ENCODE data around the gene CKM.

CKM gene

DNA sequence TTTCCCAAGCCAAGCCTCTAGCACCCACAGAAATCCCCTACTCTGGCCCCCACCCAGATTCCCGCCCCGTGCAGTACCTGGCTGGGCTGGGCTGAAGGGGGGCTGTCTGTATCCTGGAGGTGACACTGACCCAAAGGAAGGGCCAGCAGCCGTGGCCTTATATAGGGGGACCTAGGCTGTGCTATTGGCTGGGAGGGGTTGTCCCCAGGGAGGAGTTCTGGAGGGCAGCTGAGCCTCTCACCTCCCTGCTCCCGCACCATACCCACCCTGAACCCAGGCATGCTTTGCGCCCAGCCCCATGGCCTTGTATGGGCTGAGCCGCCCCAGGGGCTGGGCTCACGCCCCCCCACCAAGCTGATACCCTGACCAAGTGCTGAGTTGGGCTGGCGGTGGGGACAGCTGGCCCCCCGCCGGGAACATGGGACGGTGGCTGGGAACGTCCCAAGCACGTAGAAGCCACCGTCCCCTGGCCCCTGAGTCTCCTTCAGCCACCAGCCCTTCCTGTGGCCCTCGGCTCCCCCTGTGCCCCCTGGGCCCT, at the start of gene CKM:
Gene CKM (minus strand): TSS at position 132 of the 538 bp plus-strand sequence. CDS start 3,162 bp downstream, outside the sequence.
- DNase-seq: no peak

DNA sequence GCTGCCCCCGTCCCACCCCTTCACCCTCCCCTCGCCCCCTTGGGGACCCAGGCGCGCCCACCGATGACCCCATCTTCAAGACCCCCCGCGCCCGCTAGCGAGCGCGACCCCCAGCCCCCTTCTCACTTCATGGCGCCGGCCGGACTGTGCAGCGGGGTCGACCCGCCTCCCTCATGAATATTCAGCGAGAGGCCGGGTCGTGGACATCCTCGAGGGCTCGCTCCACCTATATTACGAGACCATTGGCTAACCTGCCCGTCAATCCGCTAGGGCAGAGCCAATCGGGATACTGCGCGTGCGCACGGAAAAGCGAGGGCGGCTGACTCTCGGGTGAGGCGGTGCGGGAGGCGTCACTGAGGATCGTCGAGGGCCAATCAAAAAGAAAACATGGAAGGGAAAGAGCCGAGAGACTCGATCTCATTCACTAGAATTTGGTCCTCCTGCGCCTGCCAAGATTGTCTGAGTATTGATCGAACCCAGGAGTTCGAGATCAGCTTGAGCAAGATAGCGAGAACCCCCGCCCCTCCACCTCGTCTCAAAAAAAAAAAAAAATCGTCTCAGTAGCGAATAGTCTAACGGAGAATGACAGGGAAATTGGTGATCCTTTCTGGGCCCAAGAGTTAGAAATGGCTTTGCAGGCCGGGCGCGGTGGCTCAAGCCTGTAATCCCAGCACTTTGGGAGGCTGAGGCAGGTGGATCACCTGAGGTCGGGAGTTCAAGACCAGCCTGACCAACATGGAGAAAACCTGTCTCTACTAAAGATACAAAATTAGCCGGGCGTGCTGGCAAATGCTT, 47.9 kb upstream of the CKM start, which contains the start of gene ERCC2:
Gene ERCC2 (minus strand): TSS at position 164 of the 795 bp plus-strand sequence. CDS start 33 bp downstream, at position 131.
- peak; percentile 96 for DNase-seq

DNA sequence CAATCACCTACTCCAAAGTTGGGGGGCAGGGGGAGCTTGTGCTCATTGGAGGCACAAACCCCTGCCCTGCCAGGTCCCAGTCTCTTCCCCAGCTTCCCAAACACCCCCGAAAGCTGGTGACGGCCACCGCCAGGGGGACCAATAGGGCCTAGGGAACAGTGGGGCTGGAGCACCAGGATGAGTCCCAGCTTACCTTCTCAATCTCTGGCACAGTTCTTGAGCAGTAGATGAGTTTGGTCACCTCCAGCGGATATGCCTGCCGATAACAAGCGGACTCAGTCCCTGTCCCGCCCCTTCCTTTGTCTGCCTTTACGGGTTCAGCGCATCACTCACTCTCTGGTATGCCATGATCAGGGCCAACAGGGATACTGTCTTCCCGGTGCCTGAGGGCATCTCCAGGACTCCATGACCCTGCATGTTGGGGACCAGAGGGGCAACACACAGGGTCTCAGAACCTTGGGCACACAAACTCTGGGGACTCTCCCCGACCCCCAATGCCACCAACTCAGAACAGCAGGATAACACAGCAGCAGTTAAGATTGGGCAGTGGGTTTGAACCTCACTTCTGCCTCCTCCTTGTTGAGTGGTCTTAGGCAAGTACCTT, 46.2 kb upstream of the CKM start:
- no peak for DNase-seq

DNA sequence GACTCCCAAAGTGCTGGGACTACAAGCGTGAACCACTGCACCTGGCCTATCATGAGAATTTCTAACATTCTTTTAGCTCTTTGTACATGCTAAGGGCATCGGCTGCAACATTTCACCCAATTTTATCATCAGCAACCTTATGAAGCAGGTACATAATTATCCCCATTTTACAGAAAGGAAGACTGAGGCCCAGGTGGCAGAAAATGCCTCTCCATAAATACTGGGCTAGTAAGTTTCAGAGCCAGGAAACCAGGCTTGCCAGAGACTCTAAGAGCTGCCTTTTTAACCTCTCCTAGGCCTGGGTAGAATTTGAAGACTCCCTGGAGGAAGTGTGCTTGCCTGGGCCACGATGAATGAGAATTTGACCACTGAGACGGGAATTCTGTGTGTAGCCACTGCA, 45.5 kb upstream of the CKM start:
- DNase-seq: no peak

DNA sequence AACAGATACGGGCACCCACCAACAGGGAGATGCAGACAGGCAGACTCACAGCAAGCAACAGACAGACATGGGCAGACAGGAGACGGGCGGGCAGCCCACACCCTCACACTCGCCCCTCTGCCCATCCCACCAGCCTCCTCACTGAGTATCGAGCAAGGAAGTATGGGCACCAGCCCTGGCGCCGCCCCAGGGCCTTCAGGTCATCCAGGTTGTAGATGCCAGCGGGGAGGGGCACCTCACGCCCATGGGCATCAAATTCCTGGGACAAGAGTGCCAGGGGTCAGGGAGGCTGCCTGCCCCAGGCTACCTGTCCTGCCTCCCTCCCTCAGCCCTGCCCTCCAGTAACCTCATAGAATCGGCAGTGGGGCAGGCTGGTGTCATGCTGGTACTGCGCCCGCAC, 42.0 kb upstream of the CKM start:
- no peak for DNase-seq

DNA sequence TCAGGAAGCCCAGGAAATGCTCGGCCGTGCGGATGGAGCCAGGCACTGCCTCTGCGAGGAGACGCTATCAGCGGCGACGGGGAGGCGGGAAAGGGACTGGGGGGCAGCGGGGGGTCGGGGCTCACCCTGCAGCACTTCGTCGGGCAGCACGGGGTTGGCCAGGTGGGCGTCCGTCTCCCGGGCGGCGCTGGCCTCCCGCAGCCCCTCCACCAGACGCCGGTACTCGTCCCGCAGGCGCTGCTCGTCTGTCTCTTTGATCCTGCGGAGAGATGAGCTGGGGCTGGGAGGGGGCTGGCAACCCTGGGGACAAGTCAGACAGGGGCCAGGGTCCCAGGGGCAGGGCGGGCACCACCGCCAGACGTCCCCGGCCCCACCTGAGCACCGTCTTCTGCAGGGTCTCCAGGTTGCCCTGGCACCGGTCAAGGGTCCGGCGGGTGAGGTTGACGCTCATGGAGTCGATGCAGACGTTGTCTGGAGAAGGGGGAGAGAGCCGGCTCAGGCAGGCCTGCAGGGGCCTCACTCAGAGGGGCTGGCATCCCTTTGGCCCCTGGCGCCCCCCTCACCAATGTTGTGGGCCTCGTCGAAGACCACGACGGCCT, 41.3 kb upstream of the CKM start:
- no peak for DNase-seq

DNA sequence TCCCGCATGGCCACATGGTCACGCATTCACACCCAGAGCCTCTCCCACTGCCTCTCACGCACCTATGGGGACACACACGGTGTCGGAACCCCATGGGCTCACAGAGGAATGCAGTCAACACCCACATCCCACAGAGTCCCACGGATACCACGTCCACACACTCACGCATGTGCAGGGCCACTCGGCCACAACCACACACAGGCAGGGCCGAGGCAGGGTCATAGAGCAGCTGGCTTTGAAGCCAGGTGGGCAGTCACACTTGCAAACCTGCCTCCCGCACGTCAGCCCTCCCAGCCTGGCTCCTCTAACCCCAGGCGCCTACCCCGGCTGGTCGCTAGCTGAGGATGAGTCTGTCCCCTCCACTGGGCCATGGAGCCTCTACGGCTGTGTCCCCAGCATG, 39.6 kb upstream of the CKM start:
- DNase-seq: no peak

DNA sequence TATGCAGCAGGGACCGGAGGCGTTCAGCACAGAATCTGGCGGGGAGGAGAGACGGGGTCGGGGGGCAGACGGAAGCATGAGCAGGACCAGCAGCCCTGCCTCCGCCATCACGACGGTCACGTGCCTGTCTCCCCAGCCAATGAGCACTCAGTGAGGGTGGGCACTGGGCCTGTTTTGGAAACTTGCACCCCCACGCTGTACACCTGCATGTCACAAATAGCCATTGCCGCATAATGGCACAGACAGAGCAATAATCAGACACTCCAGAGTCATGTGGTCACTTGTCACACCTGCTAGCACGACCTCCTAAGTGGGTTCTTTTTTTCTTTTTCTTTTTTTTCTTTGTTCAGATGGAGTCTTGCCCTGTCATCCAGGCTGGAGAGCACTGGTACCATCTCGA, 38.9 kb upstream of the CKM start:
- no peak for DNase-seq

DNA sequence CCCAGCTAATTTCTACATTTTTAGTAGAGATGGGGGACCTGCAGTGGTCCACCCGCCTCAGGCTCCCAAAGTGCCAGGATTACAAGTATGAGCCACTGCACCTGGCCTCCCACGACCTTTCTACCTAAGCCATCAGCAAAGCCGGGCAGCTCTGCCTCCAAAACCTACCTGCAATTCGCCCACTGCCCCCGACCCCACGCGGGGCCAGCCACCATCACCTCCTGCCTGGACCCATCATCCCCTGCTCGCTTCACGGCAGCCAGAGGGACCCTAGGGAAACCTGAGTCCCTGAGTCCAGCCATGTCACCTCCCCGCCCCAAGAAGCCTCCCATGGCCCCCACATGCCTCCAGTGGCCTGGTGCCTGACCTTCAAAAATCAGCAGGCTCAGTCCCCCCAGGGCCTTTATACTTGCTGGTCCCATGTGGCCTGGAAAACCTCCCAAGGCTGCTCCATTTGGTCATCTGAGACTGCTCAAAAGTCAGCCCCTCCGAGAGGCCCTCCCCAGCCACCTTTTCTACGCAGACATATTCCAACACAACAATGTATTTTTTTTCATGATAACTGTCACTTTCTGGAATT, 35.6 kb upstream of the CKM start:
- no peak for DNase-seq

DNA sequence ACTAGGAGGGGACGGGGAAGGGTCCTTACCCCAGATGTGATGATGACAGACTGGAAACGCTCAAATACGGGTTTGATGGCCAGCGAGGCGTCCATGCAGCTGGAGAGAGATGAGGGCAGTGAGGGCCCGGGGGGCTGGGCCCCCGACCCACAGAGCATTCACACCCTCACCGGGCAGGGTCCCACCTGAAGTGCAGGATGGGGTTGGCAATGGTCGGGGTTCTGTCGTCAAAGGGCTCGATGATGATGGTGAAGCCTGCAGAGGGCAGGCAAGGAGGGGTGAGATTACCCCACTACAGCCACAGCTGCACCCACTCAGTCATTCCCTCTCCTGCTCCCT, 34.7 kb upstream of the CKM start:
- DNase-seq: no peak

DNA sequence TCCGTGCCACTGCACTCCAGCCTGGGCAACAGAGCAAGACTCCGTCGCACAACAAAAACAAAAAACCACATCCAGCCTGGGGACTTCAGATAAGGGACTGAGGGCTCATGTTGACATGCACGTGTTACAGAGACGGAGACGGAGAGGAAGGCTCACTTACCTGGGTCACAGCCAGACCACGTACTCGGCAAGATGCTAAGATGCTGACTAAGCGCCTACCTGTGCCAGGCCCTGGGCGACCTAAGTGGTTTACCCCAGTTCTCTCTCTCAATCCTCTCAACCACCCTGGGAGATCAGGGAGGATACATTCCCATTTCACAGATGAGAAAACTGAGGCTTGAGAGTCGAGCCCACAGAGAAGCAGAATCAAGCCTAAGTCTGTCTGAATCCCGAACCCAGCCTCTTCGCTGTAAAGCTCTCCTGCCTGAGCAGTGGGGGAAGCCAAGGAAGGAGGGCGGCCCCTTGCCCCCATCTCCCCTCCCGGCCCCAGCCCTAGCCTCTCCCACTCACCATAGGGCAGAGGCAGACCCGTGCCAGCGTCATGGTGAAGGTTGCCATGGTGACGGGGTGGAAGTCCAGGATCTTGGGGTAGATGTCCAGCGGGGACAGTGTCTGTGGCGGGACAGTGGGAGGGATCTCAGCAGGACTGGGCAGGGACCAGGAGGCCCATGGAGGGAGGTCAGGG, 34.2 kb upstream of the CKM start:
- no peak for DNase-seq

DNA sequence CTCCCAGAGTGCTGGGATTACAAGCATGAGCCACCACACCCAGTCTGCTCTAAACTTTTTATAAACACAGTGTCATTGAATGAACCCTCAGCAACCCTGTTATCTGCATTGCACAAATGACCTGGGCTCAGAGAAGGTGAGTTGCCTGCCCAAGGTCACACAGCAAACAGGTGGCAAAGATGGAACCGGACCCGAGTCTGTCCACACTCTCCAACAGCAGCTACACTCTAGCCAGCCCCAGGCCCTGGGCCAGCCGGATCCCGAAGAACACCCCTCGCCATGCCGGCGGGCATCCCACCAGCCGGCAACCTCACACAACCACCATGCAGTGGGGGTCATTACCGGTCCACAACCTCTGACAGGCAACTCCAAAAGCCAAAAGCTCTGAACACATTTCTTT, 33.2 kb upstream of the CKM start:
- no peak for DNase-seq

DNA sequence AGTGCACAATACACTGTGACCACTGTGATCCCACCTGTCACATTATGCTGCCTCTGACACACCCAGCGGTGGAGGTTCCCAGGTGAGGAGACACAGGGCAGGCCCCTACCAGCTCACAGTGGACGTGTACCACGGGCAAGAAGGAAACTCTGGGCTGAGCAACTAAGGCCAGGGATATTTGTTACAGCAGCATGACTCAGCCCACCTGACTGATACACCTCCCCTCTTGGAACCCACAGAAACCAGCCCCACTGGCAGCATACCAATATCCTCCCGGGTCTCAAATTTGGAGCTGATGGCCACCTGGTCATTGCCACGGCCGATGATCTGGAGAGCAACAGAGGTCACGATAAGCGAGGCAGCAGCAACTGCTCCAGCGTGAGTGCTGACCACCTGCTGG, 32.7 kb upstream of the CKM start:
- DNase-seq: no peak

DNA sequence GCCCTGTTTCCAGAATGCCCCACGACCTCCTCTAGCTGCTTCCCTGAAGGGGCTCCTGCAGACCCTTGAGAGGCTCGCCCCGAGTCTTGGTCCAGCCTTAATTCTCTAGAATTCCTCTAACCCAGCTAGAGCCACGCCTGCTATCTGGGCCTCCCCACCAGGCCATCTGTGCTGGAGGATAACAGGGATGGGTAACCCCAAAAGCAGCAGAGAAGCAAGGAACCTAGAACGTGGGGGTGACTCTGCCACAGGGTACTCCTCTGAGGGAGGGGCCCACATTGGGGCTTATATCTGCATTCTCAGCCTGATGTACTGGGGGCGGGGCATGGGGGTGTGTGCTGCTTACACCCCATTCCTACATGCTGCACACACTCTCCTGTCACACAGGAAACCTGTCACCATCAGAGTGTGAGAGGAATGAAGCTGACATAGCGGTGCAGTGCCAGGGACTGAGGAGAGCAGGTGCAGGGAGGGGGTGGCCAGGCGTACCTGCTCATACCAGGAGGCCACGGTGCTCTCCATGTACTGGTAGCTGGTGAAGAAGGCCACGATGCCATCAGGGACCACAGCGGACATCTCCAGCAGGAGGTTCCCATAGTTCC, 31.7 kb upstream of the CKM start:
- no peak for DNase-seq

DNA sequence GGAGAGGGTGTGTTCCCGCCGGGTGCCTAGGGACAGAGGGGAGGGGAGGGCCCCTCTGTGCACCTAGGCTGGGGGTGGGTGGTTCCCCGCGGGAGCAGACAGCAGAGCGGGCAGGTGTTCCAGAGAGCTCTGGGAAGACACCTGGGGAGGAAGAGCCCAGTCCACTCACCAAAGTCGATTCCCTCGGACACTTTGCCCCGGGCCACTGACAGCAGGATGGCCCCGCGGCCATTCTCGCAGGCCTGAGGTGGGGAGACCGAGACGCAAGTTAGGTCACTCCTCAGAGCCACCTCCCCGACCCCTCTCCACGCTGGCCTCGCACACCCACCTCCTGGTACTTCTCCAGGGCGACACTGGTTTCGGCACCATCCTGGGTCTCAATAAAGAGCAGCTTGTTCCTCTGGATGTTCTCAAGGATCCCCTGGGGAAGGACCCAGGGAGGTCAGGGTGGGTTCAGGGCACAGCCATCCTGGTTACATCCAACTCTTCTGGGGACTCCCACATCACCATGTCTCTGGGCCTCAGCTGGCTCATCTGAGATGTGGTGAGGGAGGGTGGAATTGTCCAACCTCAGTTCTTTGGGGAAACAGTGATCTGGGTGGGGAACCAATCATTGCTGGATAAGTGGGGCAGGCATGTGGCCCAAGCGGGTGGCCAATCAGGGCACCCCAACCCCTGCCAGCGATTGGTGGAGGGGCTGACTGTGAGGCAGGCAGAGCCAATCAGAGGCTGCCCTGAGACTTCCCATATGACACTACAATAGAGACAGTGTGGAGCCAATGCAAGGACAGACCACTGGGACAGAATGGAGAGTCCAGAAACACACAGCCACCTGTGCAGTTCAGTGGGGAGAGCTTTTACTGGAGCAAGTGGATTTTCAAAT, 30.5 kb upstream of the CKM start:
- no peak for DNase-seq

DNA sequence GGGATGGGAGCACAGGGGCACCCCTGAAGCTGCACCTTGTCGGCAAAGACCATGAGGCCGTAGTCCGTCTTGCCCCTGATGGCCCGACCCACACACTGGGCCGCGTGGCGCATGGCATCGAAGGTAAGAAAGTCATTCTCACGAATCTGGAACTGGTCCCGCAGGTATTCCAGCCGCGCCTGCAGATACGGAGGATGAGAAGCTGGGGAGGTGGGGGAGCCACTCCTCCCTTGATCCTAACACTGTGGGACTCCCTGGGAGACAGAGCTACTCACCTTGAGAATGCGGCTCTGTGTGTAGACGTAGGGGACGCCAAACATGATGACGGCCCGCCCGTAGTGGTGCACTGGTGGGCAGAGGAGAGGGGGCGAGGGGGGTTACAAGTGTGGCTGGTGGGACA, 29.8 kb upstream of the CKM start:
- no peak for DNase-seq

DNA sequence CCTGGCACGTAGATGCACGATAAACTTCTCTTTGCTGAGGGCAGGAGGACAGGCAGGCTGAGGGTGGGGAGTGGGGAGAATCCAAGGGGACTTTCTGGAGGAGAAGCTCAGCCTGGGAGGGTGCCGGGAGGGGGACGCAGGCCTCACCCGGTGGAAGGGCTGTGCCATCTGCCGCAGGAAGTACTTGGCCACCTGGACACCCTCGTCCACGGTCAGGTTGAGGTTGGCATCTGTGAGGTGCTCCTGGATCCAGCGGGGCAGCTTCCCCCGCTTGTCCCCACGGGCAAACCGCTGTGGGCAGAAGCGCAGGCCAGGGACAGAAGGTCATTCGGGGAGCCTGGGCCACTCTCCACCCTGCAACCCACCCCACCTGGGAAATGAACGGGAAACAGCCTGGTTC, 29.4 kb upstream of the CKM start:
- no peak for DNase-seq

DNA sequence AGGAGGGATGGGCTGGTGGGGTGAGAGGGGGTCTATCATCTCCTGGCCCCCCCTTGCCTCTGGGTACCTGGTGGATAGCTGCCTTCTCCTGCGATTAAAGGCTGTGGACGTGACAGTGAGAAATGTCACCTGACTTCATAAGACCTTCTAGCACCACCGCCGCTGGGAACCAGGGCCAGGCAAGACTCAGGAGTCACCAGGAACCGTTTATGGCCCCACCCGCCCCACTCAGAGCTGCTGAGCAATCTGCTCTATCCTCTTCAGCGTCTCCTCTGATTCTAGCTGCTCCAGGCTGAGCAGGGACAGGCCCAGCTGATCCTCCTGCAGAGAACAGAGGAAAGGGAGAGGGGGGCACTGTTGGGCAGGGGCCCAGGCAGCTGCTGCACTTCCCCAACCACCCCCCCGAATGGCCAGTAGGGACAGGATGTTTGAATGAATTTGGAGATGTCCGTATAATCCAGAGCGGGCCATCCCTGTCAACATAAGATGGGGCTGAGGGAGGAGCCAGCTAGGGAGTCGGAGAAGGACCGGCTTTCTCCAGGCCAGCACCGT, 28.8 kb upstream of the CKM start:
- DNase-seq: no peak

DNA sequence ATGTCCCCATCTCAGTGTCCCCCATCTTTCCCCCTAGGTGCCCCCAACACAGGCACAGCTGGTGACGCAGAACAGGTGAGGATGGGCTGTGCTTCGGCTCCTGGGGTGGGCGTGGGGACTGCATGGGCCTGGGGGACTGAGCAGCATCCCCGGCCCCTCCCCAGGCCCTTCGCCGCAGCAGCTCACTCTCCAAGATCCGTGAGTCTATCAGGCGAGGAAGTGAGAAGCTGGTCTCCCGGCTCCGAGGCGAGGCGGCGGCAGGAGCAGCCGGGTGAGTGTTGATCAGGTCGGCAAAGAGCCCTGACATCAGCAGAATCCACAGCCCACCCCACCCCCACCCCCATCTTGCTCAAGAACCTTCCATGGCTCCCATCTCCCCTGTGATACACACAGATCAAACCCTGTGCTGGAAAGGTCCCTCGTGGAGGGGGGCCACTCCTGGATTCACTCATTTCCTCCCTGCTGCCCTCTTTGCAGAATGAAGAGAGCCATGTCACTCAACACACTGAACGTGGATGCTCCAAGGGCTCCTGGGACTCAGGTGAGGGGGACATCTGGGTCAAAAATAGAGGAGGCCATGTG, 27.9 kb upstream of the CKM start:
- DNase-seq: no peak

DNA sequence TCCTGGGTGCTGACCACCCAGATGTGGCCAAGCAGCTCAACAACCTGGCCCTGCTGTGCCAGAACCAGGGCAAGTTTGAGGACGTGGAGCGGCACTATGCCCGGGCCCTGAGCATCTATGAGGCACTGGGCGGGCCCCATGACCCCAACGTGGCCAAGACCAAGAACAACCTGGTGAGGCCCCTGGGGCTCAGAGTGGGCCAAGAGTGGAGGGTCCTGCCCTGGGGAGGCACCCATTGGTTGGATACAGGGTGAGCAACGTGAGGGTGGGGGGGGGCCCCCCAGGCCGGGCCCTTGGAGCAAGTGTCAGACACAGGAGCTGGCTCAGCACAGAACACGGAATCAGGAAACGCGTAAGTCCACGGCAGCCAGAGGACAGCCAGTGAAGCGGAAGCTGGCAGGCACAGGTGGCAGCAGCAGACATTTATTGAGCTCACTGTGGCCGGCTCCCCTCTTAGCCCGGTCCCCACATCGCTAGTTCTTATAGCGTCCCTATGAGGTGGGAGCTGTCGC, 26.8 kb upstream of the CKM start:
- no peak for DNase-seq

DNA sequence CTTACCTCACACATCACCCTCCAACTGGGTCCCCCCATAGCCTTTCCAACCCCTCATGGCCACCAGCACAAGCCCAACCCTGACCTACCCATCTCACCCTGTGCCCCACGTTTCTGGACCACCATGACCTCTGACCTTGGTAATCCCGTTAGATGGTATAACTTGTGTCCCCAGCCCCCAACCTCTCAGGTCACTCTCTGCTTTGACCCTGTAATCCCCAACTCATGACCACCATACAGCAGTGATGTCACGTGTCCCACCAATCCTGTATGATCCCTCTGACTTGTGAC, 26.4 kb upstream of the CKM start:
- DNase-seq: no peak

Data from NK-92 treated with Interleukin-12 subunit alpha and Interleukin-12 subunit beta, amount 100 ng/mL, for 24 hours (cell line).